DND-41 (cell line): Measurements from ENCODE around the gene CES3.

ENCODE experiments used
- ATAC-seq: fragments of 200-7000 bp; cut with Tn5 transposase; 3 replicates; pipeline ENCODE4 v1.9.1; 2021; ENCODE audit warnings: low read depth; ENCODE audit not compliant: insufficient read depth
- DNase-seq: peaks from one replicate; pipeline ENCODE4 v3.0.0-alpha.2; 2020
- H2AFZ ChIP-seq: 2 replicates; pipeline ENCODE4 v1.6.0; 2012; ENCODE audit warnings: low read depth, low read length
- H3K27ac ChIP-seq: 2 replicates; pipeline ENCODE4 v1.5.1; 2012; ENCODE audit warnings: low read length, inconsistent platforms
- H3K27me3 ChIP-seq: fragments of 200-600 bp; sonication (generic); 2 replicates; pipeline ENCODE4 v1.6.0; 2012; ENCODE audit warnings: low read length, mild to moderate bottlenecking, inconsistent platforms; ENCODE audit not compliant: insufficient read depth, poor library complexity
- H3K36me3 ChIP-seq: 2 replicates; pipeline ENCODE4 v1.5.1; 2012; ENCODE audit warnings: low read length, inconsistent platforms; ENCODE audit not compliant: insufficient read depth
- H3K4me1 ChIP-seq: 2 replicates; pipeline ENCODE4 v1.5.1; 2012; ENCODE audit warnings: mild to moderate bottlenecking, low read length; ENCODE audit not compliant: insufficient read depth
- H3K4me2 ChIP-seq: 2 replicates; pipeline ENCODE4 v1.6.0; 2012; ENCODE audit warnings: mild to moderate bottlenecking, moderate library complexity, low read length, inconsistent platforms; ENCODE audit not compliant: insufficient read depth
- H3K4me3 ChIP-seq, 2 experiments: fragments of 200-600 bp in 1 of 2; shearing (Covaris generic) in 1 of 2; 2 replicates each; pipeline ENCODE4 v1.5.1; 2012 to 2016; ENCODE audit warnings: inconsistent platforms in 2 of 2, low read length in 2 of 2, mild to moderate bottlenecking in 2 of 2, low read depth in 1 of 2, moderate library complexity in 1 of 2
- H3K79me2 ChIP-seq: 2 replicates; pipeline ENCODE4 v1.6.0; 2012; ENCODE audit warnings: low read length, inconsistent platforms; ENCODE audit not compliant: insufficient read depth
- H3K9ac ChIP-seq: 2 replicates; pipeline ENCODE4 v1.6.0; 2012; ENCODE audit warnings: low read depth, mild to moderate bottlenecking, inconsistent platforms, low read length, moderate library complexity
- H3K9me3 ChIP-seq: 2 replicates; pipeline ENCODE4 v1.5.1; 2012; ENCODE audit warnings: low read length, moderate library complexity, mild to moderate bottlenecking, inconsistent platforms; ENCODE audit not compliant: insufficient read depth, severe bottlenecking
- H4K20me1 ChIP-seq: 2 replicates; pipeline ENCODE4 v1.6.0; 2012; ENCODE audit warnings: low read length; ENCODE audit not compliant: insufficient read depth
- EZH2 ChIP-seq: IDR thresholded peaks from 3 replicates; pipeline ENCODE4 v1.6.1; 2012; ENCODE audit warnings: borderline replicate concordance, low read depth, mild to moderate bottlenecking, moderate library complexity, low read length, inconsistent platforms; ENCODE audit not compliant: severe bottlenecking
- TF ChIP-seq, protein P1 (sequence below): IDR thresholded peaks from 2 replicates; pipeline ENCODE4 v1.5.1; 2012; ENCODE audit warnings: borderline replicate concordance, low read length, moderate library complexity, mild to moderate bottlenecking; ENCODE audit not compliant: poor library complexity, severe bottlenecking; ENCODE audit errors: extremely low read depth

The CES3 gene

GRCh38 chr16:66923247-66923731 is 37.8 kb upstream of the CES3 start:
- Histone ChIP-seq H3K27me3 (peaks cover 7% of the 10 kb centered on the region), H3K27ac (no peak overlapping the region), H3K79me2 (no peaks in the 10 kb centered on the region), H3K9me3 (no peaks in the 10 kb centered on the region), H3K4me3 (no peak overlapping the region), H3K4me2 (no peak overlapping the region), H2AFZ (no peak overlapping the region), H3K9ac (no peak overlapping the region), H3K4me1 (no peaks in the 10 kb centered on the region), H3K36me3 (no peaks in the 10 kb centered on the region), H4K20me1 (no peaks in the 10 kb centered on the region)
- ATAC-seq (no peak), DNase-seq (no peak)
- TF ChIP-seq, protein P1, sequence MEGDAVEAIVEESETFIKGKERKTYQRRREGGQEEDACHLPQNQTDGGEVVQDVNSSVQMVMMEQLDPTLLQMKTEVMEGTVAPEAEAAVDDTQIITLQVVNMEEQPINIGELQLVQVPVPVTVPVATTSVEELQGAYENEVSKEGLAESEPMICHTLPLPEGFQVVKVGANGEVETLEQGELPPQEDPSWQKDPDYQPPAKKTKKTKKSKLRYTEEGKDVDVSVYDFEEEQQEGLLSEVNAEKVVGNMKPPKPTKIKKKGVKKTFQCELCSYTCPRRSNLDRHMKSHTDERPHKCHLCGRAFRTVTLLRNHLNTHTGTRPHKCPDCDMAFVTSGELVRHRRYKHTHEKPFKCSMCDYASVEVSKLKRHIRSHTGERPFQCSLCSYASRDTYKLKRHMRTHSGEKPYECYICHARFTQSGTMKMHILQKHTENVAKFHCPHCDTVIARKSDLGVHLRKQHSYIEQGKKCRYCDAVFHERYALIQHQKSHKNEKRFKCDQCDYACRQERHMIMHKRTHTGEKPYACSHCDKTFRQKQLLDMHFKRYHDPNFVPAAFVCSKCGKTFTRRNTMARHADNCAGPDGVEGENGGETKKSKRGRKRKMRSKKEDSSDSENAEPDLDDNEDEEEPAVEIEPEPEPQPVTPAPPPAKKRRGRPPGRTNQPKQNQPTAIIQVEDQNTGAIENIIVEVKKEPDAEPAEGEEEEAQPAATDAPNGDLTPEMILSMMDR = no peak
- no peak for TF ChIP-seq EZH2

DNA sequence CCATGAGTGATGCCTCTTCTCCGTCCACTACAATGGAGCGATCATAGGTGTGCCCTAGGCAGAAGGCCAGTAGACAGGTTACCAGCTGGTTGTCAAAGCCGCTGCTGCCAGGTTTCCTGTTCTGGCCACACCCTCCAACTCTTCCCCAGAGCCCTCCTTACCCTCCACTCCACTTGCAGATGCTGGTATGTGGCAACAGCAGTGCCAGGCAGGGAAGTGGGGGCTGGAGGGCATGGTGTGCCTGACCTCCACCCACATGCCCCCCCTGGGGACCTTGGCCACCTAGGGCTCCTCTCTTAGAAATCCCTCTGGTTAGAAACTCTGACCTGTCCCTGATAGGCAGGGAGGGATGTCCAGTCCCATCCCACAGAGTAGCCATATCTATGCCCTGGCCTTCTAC is 37.2 kb upstream of the CES3 start:
- peaks cover 7% of the 10 kb centered on the region for H3K27me3 ChIP-seq
- TF ChIP-seq, protein P1 = no peak
- no peak for TF ChIP-seq EZH2
- no peak overlapping the region for H3K4me2 ChIP-seq
- H3K9ac ChIP-seq = no peak overlapping the region
- no peaks in the 10 kb centered on the region for H3K9me3 ChIP-seq
- no peak overlapping the region for H2AFZ ChIP-seq
- H3K4me3 ChIP-seq = no peak overlapping the region
- DNase-seq = no peak
- H3K36me3 ChIP-seq = no peaks in the 10 kb centered on the region
- H3K79me2 ChIP-seq = no peaks in the 10 kb centered on the region
- no peak overlapping the region for H3K27ac ChIP-seq
- H3K4me1 ChIP-seq = no peaks in the 10 kb centered on the region
- no peak for ATAC-seq
- no peaks in the 10 kb centered on the region for H4K20me1 ChIP-seq

- TF ChIP-seq, protein P1 = no peak
- TF ChIP-seq EZH2 = no peak
- Histone ChIP-seq H3K4me1 (no peaks in the 10 kb centered on the region), H4K20me1 (no peaks in the 10 kb centered on the region), H3K79me2 (no peaks in the 10 kb centered on the region), H2AFZ (no peak overlapping the region), H3K27ac (no peak overlapping the region), H3K36me3 (no peaks in the 10 kb centered on the region), H3K4me3 (no peak overlapping the region), H3K9ac (no peak overlapping the region), H3K9me3 (no peaks in the 10 kb centered on the region), H3K27me3 (peaks cover 4% of the 10 kb centered on the region), H3K4me2 (no peak overlapping the region)
- DNase-seq (no peak), ATAC-seq (no peak)
Observed at GRCh38 chr16:66924527-66925321, 36.3 kb upstream of the CES3 start.
